CD4-positive, alpha-beta T cell treated with Interleukin-2 at 100 ng/mL for 4 hours (primary cell): ENCODE measurements around the gene HOXD9.

Experiments used
- DNase-seq: peaks from one replicate; pipeline ENCODE4 v3.0.0-alpha.2; 2020; ENCODE audit warnings: low spot score

Gene HOXD9

GRCh38 chr2:176152350-176153181 lies 30.0 kb downstream of the HOXD9 start:
- no peak for DNase-seq

- no peak for DNase-seq
Measured at GRCh38 chr2:176154576-176155252, 32.2 kb downstream of the HOXD9 start.

DNA sequence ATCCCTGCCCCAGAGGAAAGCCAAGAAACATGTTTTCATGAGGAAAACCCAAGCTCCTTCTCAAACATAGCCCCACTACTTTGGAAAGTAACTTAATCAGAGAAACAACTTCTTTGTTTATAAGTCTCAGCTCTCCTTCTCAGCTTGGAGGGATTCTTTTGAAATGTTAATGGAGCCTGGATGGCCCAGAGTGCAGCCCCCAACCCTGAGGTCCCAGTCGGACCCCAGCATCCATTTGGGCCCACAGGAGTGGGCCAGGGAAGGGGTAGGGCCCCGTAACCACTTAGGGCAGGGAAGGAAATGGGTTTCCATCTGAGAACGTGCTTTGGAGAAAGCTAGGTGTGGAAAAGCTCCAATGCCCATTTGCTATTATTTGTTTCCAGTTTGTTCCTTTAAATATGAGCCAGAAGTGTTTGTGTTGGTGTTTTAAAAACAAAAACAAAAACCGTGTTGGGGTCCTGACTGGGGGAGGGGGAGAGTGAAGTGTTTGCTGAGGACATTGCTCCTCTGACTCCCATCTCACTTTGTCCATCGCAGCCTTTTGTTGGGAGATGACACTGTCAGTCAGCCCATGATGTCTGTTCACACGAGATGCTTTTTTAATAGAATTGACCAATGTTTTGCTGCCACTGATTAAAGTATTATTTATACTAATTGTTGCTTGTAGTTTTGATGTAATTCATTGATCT lies 33.0 kb downstream of the HOXD9 start:
- no peak for DNase-seq

GRCh38 chr2:176156301-176156806 lies 33.8 kb downstream of the HOXD9 start:
- DNase-seq, result no peak

DNA sequence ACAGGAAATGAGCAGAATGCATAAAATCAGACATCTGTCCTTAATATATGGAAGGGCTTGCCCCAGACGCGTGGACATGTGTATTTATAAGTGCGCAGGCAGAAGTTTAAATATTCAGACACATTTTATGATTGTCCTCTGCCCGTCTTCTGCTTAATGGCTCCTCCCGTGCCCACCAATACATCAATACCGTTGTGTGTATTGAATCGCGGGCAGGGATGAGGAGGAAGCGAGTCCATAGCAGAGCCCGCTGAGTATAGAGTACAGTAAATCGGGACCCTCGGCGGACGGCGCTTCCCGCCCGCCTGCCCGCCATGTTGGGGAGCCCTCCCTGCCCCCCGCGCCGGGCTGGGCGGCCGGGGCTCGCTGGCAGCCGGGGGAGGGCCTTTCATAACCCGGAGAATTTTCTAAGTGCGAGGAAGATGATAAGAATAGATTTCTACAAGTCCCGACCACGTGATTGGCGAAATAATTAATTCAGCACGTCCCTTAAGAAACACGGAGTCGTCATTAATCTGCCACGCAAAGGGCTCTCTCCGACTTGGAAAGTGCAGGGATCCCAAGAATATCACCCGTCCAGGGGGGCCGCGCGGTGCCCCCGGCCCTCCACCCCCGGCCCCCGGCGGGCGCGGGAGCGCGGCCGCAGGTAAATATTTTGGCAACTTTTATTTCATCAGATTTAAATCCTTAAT lies 34.4 kb downstream of the HOXD9 start, which contains the start of gene HOXD3:
TSS of gene HOXD3 (plus strand) at position 501 of the 692 bp plus-strand sequence. CDS start 11,808 bp downstream, outside the sequence.
- DNase-seq, result no peak

DNA sequence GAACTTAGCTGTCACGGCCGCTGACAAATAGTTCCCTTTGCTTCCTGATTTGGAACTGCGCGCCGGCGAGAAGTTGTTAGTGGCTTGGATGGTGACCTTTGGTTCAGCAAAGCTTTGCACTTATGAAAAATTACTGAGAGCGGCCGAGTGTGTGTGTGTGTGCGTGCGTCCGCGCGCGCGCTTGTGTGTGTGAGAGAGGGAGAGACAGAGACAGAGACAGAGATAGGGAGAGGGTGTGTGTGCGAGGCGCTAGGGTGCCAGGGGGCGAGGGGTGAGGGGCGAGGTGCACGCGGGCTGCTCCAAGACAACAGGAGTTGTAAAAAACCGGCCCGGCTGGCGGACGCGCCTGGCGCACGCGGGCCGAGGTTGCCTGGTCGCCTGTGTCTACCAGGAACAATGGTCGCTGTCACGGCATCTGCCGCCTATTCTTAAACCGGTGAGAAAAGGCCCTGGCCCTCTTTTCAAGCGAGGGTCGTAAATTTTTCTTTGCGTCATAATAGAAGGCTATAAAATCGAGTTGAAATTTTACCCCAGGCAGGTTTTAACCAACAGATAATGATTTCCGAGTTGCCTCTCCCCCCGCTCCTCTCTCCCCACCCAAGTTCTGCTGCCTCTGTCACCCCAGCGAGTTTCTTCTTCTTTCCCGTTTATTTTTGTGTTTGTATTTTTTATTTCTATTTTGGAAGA lies 35.1 kb downstream of the HOXD9 start:
- no peak for DNase-seq

- no peak for DNase-seq
Measured at GRCh38 chr2:176158186-176158591, 35.7 kb downstream of the HOXD9 start.

DNA sequence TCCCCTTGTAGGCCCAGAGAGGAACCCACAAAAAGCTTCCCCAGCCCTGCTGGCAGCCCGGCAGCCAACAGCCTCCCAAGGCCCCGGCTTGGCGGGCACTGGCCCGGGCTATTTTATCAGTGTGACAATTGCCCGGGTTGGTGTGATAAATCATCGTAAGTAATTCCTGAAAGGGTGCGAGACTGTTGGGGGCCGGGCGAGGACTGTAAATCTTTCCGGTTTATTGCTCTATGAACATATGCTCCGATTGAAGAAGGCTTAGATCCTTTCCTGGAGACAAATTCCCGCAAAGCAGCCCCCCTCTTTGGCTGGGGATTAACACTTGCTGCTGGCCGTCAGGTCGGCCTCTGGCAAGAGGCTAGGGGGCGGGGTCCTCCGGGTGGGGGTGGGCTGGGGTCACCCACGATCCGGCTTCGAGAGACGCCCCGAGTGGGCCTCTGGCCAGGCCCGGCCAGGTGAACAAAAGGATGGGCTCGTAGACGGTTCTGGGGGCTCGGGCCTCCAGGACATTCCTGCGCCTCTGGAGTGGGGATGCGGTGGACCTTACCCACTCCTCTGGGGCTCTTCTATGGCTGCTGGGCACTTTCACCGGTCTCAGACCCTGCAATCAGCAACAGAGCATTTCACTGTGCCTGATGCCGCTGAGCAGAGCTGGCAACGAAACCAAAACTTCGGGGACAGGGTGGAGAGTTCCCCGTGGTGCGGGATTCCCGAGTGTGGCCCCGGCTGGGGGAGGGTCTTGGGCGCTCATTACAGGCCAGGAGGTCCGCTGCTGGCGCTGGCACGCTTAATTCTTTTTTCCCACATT lies 36.5 kb downstream of the HOXD9 start:
- no peak for DNase-seq

GRCh38 chr2:176159663-176160250 lies 37.2 kb downstream of the HOXD9 start:
- no peak for DNase-seq

GRCh38 chr2:176160251-176160985 lies 37.9 kb downstream of the HOXD9 start:
- no peak for DNase-seq

DNA sequence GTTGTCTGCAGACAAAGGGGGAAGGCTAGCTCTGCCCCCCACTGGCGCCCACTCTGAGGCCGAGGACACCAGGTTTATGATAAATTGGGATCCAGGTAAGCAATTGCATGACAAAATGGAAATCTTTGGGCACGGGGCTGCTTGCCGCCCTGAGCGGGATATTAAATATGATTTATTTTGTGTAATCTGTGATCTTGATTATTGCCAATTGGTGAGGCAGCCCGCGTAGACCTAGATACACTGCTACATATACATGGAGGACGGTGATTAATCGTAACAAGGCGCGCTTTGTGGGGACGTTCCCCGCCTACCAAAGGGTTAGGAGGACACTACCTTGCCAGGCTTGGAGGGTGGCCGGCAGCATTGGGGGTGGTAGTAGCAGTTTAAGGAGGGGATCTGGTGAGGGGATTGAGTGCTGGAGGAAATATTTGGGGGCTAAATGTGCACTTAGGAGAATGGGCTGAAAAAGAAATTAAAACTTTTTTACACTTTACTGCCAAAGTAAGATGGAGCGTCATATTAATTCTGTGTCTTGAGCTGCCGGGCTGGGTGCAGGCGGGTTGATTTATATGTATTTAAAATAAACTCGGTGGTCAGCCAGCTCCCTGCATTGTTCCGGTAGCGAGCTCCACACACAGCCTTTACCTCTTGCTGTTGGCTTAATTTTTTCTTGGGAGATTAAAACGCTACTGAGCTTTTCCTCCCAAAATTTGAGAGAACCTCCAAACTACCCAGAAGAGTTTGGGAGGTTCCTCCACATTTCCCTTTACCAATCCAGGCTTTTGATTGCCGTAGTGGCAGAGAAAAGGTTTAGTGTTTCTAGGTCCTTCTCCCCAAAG lies 38.7 kb downstream of the HOXD9 start:
- DNase-seq, result no peak

DNA sequence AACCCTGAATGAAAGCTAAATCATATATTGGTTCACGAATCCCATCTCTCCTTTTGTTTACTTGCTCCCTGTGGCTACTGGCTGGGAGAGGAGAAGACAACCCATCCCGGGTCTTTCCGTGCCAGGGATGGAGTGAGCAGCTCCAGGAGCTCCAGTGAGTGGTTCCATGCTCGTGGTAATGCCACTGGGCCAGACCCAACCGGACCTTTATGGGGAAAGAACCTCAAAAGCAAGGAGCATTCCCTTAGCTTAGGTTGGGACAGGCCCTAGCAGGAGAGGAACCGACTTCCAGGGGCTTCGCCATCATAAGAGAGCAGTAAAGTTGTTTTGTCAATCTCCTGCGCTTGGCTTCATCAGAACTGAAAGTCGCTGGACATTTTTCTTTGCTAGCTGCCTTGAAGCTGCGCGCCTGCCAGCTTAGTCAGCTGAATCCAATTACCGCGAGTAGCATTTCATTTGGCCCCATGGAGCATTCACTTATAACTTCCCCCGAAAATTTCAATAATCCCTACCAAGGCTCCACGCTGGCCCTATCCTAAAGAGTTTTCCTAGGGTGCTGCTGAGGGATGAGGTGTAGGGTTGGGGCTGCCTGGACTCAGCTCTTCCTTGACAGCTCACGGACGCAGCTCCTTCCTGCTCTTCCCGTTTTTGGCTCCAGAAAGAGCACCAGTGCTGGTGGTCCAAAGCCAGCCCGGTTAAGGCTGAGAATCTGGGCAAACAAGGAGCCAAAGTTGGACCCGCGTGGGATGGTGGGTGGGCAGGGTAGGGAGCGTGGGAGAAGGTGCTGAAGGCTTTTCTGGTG lies 39.5 kb downstream of the HOXD9 start:
- DNase-seq, result no peak

DNA sequence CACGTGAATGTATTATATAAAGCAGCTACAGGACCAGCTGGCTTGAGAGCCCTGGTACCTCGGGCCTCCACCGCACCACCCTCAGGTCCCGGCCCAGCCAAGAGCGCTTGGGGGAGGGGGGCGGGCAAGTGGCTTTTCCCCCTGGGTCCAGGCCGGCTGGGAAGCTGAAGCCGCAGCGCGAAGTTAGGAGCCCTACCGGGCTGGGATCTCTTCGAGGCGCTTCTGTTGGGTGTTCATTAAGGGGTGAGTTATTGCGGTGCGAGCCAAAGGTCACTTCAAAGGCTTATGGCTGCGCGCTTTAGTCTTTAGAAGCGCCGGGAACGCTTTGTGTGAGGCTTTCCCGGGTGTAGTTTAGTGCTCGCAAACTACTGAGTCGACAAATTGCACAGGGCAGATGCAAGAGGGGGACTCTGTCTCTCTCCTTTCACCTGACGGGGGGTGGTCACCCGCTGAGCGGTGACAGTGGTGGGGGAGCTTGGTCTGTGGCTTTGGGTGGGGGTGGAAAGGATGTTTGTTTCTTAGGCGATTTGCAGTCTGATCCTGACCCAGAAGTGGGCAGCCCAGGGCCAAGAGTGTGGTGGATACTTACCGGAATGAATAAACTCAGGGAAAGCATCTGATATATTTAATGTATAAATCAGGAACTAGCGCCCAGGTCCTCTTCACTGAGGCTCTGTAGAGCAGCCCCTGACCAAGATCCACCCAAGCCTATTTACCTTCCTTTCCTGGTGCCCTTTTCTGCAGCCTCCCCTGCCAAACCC lies 40.6 kb downstream of the HOXD9 start:
- no peak for DNase-seq

GRCh38 chr2:176163672-176164056 lies 41.1 kb downstream of the HOXD9 start:
- DNase-seq, result no peak

DNA sequence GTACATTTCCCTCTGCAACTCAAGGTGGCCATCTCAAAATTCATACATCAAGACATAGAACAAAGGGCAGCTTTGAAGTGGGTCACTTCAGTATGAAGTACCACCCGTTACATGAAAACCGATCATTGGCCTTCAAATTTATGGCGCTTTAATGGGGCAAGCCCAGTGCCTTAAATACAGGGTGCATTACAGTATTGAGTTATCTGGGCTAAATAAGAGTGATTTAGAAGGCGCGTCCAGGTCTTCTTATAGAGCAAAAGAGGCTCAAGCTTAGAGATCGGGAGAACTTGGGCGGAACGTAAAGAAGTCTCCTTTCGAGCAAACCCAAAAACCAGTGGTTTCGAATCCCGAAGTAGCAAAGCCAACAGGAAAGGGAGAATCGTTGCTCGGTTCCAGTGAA lies 41.7 kb downstream of the HOXD9 start:
- no peak for DNase-seq

GRCh38 chr2:176164611-176165369 lies 42.3 kb downstream of the HOXD9 start:
- no peak for DNase-seq
